COR-L47 (cell line): ENCODE measurements around the gene WLS.
"Not testable (repeated sequence)": the region's sequence is repeated elsewhere in the genome, so short reads cannot be mapped to it uniquely, and the experiment has no call there.

ENCODE experiments used
- DNase-seq: peaks from one replicate; lab custom pipeline; 2025; lab: John Stamatoyannopoulos, UW

WLS gene

DNA sequence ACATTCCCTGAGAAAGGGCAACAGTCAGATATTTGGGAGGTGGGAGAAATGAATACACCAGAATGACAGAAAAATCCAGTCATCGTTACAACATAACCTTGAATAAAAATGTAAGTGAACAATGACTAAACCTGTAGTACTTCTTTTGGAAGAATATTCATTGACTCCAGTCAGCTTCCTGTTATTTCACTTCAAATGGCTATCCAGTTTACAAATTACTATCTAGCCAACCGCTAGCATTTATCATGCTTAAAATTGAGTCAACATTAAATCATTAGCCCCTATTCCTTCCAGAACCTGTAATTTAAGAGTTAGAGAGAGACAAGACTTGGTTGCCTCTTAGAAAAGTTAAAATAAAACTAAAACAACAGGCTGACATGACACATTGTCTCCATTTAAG, 33.6 kb downstream of the WLS start:
- no peak for DNase-seq

DNA sequence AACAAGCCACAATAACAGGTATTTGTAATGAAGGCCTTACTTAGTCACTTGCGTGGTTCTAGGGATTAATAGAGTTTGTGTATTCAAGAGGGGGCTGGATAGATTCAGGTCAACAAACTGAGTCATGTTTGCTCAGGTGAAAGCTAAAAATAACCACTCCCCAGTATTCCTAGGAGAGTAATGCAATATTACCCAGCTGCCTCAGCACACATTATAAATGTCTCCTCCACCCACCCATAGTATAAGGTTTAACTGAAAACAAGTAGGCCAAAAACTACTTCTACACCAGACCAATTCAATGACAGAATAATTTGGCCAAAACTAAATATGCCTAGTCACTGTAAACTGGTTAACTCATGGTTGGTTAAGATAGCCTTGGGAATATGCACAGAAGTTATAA, 34.4 kb downstream of the WLS start:
- DNase-seq, result peak; percentile 30

DNA sequence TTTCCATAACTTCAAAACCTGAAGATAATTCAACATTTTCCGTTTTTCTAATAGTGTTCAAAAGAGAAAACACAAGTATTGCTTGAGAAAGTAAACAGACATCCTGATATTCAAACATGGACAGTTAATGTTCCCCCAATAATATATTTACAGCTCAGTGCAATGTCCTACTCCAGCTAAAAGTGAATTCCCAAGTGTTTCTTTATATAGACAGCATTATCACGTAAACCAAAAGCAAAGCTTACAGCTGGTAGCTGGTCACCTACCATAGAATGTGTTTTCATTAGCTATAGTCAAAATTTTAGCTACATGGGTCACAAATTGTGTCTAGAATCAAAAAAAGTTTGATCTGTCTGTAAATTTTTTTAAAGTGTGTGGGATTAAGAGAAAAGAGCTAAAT, 34.9 kb downstream of the WLS start:
- no peak for DNase-seq

DNA sequence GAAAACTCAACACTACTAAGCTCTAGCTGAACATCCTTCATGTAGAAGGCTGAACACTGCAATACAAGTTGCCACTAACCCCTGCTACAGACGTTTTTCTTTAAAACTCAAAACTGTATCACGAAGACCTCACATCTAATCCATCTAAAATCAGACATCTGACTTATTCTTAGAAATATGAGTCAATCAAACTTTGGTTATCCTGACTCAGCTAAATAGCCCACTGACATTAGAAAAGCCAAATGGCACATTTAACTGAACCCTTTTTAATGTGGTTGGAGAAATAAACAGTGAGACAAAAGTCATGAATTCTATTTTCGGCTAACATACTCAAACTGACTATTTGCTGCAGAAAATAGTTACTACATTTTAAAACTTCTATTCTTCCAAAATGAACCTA, 35.6 kb downstream of the WLS start:
- no peak for DNase-seq

DNA sequence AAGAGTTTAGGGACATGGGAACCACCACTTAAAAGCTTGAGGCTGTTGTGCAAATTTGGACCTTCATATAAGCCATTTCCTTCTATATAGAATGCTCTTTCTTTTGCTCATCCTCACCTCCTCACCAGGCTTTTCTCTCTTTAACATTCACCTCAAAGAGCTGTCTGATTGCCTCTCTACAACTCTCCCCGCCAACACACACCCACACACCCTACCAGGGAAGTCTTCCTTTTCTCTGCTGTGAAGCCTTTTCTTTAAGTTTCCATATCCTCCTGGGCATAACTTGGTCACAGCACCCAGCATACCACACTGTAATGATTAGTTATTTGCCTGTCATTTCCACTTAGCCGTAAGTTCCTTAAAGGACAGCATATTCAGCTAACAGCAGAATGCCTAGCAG, 40.6 kb downstream of the WLS start:
- DNase-seq, result no peak

DNA sequence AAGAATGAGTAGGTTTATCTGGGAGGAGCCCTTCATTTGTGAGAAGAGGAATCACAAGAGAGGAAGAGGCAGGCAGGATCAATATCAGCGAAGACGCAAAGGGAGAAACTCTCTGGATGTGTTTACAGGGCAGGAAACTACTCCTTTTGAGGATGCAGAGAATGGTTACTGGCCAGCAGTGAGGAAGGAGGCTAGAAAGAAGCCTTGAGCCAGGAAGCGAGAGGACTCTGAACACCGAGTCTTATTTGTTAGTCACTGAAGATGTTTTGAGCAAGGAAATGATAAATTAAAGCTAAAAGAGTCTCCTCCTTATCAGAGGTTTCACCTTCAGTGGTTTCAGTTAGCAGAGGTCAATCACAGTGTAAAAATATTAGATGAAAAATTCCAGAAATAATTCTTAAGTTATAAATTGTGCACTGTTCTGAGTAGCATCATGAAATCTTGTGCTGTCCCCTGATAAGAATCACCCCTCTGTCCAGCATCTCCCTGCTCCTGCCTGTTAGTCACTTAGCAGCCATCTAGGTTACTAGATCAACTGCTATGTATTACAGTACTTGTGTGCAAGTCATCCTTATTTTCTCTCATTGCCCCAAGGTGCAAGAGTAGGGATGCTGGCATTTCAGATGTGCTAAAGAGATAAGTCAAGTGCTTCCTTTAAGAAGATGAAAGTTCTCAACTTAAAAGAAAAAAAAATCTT, 43.5 kb downstream of the WLS start:
- no peak for DNase-seq

DNA sequence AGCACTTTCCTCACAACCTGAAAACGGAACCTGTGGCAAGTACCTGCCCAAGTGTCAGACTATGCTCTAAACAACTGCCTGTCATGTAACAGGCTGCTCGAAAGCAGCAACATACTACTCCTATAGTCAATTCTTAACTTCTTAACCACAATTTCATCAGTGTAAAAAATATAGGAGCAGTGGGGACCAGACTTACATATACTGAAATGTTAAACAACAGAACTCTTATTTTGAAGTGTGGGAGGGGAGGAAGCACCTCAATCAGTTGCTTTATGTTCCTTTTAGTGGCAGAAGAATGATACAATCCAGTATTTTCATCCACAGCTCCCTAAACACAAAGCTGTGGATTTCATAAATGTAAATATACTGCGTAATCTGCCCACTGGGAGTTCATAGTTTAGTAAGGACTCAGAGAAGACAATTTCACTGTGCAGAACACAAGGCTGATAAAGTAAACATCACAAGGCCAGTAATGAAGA, 44.2 kb downstream of the WLS start:
- DNase-seq, result no peak

DNA sequence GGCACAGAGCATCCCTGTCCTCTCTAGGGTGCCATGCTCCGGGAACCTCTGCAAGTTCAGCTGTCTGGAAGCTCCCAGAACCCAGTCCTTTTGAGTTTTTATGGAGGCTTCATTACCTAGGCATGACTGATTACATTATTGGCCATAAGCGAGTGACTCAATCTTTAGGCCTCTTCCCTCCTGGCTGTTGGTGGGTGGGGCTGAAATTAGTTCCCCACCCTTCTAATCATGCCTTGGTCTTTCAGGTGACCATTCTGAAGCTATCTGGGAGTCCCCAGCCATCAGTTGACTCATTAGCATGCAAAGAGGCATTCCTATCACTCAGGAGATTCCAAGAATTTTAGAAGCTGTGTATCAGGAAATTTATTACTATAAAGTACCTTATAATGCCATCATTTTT, 46.6 kb downstream of the WLS start:
- DNase-seq, result no peak

DNA sequence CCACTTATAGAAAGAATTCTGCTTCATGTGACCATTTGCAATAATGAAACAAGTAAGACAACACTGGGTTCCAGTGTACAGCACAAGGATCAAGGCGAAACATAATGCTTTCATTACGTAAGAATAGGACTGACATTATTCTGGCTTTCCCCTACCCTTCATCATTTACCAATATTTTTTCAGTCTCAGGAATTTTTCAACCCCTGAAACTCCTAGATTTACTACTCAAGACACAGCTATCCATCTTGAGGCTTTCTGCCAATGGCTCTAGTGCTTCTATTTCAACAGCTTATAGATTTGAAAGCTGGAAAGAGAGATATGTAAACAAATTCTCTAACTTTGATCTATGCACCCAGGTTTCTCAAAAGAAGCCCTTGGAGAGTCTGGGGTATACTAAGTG, 48.4 kb downstream of the WLS start:
- DNase-seq, result no peak

DNA sequence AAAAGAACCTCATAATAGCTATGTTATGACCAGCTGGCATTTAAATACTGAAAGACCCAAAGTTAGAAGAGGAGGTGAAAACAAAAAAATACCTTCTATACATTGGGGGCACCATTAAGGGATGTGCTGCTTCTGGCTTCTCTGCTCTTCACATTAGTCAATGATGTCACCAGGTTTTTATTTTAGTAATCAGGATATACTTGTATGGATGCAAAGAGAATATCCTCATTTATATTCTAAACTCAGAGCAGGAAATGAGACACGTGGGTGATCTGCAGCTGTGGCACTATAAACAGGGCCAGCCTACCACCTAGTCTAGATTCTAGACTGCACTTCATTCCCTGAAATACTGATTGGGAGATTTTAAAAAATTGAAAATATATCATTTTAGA, 51.2 kb downstream of the WLS start:
- no peak for DNase-seq

DNA sequence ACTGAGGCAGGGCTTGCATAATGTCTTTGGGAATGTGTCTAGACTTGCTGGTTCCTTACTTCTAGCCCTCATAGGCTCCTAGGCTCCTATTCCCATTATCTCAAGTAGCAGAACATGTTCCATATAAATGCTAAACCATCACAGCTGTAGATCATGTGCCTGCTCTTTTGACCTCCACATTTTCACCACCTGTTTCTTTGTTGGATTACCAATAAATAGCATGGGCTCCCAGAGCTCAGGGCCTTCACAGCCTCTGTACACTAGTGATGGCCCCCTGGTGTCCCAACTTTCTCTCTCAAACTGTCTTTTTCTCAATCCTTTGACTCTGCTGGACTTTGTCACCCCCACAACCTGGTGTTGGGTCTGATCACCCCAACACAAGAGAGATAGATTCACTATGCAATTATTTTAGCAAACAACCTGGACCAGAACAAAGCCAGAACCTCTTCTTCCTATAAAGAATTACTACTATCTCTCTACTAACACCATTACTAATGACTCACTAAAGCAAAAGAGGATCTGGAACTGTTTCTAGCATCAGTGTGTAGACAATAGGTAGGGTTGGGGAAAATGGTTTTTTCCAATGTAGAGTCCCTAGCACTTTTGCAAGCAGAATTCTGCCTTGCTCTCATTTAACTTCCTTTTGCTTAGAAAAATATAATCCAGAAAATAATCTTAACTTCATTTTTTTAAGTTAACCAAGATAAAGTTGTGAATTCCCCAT, 51.7 kb downstream of the WLS start:
- DNase-seq, result no peak

DNA sequence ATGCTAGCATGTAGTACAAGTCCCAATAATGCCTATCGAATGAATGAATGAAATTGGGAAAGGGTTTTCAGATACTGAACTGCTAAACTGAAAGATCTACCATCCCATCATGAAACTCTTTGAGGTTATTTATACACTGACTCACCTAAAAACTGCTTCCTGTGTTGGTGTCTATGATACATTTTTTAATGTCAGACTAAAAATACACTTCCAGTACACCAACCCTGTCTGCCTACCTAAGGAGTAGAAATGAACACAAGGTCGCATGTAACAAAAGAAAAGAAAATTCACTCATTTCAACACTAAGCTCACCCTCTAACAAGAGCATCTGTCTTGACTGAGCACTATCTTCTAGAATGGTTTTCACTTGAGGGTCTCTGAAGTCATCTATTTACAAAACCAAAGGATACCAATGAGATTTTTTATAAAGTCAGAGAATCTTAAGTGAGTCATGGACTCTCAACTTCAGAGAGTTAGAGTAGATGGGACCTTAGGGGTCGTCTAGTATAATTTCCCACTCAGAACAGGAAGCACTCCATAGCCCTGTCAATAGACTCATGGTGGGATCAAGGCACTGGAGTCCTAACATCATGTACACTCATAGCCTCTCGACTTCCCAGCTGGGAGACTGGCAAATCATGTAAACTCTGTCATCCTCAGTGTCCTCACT, 53.4 kb downstream of the WLS start:
- DNase-seq, result no peak

DNA sequence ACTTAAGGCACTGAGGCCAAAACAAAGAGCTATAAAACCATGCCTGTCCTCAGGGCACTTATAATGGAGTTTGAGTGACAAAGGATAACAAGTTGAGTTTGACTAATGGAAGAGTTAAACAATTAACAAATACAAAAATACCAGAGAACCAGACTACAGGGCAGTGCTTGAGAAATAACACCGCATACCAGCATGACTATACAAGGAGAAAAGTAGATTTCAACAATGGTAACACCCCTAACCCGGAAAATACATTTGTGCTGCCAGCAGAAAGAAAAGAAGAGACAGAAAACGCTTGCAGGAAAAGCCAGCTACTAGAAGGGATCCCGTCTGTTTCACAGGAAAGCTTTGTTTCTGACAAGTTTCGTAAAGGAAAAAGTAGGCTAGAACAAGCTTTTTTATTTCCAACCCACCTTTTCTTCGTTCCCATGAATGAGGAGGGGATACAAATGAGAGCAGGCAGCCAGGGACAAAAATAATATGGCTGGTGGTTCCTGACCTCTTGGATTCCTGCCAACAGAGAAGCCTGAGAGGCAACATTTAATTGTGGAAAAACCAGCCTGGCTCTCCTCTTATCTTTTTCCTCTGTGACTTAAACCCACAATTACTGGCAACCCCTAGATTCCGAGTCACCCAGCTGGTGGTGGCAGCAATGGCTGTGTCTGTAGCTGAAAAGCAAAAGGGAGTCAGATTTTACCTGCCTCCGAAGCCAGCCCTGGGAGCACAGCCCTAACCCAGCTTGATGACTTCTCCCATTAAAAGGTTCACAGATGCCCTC, 56.5 kb downstream of the WLS start:
- peak; percentile 71 for DNase-seq

DNA sequence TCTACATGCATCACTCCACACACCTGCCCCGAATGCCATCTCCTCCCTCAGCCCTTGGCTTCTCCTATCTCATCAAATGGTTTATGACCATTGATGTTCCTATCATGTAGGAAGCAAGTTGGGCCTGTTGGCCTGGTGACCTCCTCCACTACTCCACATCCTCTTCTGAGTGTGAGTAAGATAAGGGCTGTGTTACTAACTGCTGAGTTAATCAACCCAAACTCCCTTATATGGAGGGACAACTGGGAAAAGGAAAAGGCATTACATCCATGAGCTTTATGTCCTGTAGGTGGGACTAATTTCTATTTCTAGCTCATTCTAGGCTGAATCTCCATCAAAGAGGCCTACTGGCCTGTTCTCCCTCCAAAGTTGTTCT, 57.6 kb downstream of the WLS start:
- no peak for DNase-seq

DNA sequence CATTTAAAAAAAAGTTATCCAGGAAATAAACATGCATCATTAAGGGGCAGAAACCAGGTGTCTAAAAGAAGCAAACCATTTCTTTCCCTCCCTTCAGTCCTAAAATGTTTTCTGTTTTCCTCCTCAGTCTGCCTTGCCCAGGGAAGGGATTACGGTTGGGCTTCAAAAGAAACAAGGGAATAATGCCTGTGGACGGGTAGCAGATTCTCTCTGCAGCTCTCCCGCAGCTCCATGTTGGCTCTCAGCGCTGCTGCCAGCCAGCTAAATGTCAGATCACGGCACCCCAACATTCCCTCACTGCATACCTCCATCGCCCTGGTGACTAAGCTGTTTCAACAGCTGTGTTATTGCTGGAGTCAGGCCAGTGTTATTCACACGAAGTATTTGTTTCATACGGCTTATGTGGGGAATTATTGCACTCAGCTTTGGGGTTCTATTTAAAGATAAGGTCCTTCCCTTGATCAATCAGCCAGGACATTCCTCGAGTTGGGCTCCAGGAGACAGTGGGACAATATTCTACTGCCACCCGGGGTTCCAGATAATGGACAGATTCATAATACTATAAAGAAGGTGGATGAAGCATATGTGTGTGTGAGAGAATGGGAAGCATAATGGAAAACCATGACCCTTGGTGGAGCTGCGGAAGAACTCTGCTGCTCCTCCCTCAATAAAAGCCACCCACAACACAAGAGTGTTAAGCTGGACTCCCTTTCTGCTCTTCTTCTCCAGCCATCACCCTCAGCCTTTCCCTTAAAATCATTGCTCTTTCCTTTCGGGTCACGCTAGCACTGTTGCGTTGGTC, 58.2 kb downstream of the WLS start:
- DNase-seq, result no peak

DNA sequence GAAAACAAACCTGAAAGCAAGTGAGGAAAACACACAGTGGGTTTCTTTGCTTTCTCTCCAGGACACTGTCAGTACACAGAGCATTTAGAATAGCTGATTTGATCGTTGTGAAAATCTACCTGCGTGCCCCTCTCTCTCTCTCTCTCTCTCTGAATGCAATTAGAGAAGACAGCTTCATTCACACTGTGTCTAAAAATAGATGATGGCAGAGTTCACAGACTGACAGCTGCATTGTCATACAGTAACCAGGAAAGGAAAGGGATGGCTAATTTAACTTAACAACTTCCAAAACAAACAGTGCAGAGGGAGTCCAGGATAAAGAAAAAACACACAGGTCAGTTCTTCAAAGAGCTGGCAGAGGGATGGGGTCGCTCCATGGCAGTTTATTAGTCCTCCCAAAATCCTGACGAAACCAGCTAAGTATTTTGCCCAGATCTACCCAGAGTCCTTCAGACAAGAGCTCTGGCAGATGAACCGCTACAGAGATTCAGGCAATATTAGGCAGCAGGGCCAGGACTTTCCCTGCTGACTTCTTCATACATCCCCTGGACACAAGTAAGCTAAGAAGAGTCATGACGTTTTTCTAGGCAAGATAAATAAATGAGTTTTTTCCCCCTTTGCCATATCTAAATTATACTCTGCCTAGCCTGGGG, 58.9 kb downstream of the WLS start:
- peak; percentile 73 for DNase-seq

DNA sequence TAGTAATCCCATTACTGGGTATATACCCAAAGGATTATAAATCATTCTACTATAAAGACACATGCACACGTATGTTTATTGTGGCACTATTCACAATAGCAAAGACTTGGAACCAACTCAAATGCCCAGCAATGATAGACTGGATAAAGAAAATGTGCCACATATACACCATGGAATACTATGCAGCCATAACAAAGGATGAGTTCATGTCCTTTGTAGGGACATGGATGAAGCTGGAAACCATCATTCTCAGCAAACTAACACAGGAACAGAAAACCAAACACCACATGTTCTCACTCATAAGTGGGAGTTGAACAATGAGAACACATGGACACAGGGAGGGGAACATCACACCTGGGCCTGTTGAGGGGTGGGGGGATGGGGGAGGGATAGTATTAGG, 60.5 kb downstream of the WLS start:
- DNase-seq, result not testable (repeated sequence)

DNA sequence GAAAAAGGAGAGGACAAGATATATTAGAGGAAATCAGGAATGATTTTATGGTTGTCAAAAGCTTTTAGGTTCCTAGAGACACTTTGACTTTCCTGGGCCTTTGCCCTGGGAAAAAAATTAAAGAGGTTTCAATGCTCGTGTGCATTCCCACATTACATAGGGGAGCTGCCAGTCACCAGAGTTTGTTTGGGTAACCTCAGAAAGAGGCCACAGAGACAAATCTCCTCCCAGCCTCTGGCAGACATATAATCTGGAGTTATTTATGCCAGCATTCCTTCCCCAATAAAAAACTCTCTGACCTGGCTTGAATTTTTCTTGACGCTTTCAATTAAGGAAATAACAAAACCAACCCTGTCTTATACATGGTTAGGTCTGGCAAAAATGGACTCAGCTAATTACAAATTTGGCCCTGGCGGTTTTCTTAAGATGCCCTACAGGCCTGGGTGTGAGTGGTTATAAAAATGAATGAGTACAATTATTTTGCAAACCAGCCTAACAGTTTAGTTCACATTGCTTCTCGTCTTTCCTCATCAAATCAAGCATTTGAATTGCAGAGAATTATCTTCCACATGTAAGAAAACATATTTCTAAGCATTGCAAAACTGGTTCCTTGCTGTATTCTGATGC, 63.7 kb downstream of the WLS start:
- DNase-seq, result no peak

DNA sequence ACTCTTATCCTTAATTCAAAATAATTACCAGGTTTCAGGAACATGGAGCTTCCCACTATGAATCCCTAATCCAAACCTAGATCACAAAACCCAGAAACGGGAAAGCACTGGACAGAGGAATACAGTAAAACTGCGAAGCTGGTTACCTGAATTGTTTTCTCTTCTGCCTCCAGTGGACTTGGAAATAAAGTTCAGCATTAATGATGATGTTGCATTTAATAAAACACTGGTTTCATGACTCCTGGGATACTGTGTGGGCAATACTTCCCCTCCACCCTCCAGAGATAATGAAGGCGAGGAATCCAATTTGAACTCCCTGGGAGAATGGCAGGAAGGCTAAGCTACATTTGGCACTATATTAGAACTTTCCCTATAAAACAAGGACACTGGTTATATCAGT, 65.1 kb downstream of the WLS start:
- no peak for DNase-seq

DNA sequence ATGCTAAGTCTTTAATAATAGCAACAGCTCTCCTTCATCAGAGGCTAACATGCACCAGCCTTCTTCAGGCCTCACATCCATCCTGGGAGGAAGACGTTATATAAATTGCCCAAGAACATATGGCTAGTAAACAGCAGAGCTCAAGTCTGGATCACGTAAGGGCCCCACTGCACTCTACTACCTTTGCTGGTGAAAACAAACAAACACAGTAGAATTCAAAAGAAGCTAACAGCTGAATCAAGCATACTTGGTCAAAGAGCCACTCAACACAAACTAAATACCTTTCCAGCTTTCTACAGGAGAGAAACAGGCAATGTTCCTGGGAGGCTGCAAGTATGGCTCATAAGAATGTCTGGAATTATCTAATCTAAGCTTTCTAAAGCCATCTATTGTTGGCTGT, 66.0 kb downstream of the WLS start:
- DNase-seq, result no peak

DNA sequence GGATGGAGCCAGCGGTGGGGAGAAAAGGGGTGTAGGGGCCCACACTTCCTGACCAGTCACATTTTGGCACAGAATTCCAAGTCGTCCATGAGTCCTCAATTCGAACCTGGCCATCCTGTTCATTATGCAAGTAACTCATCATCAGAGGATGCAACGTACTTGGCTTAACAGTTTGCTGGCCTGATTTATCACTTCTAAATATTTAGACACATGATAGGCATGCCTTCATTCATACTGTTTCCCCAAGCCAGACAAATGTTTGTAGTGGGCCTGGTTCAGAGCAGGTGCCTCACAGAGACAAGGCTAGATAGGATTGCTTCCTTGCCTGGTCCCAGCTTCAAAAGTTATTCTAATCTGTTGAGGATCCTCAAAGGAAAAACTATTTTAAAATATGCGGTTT, 66.7 kb downstream of the WLS start:
- DNase-seq, result no peak
